PC-9 (cell line): ENCODE data around the gene PTPRD.

Experiments
- EZH2 ChIP-seq: fragments of 200-600 bp; sonication (generic); IDR thresholded peaks from 2 replicates; pipeline ENCODE4 v1.8.0; 2017; ENCODE audit warnings: antibody characterized with exemption, low read depth
- TF ChIP-seq, protein P1 (sequence below): fragments of 200-600 bp; sonication (generic); conservative IDR thresholded peaks from 2 replicates; pipeline ENCODE4 v1.6.1; 2017; ENCODE audit warnings: mixed run types, antibody characterized with exemption, mild to moderate bottlenecking, moderate library complexity

DNA sequence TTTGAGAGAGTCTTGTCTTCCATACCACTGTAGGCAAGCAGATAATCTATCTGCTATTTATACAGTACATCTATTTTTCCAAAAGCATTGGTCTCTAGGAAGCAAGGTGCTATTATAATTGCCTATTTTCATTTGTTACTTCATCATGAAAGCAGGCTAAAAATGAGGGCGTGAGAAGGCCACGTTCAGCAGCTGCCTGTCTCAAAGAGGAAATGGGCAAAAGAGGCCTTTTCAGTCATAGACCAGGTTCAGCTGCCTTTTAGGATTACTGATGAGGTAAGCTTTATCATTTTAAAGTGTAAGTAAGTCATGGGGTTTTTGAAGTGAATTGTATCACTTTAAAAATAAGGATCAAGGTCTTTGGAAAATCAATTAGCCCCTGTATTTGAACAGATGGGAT, 1722.1 kb downstream of the PTPRD start:
- TF ChIP-seq, protein P1, sequence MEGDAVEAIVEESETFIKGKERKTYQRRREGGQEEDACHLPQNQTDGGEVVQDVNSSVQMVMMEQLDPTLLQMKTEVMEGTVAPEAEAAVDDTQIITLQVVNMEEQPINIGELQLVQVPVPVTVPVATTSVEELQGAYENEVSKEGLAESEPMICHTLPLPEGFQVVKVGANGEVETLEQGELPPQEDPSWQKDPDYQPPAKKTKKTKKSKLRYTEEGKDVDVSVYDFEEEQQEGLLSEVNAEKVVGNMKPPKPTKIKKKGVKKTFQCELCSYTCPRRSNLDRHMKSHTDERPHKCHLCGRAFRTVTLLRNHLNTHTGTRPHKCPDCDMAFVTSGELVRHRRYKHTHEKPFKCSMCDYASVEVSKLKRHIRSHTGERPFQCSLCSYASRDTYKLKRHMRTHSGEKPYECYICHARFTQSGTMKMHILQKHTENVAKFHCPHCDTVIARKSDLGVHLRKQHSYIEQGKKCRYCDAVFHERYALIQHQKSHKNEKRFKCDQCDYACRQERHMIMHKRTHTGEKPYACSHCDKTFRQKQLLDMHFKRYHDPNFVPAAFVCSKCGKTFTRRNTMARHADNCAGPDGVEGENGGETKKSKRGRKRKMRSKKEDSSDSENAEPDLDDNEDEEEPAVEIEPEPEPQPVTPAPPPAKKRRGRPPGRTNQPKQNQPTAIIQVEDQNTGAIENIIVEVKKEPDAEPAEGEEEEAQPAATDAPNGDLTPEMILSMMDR = no peak
- TF ChIP-seq EZH2 = no peak
